Heart right ventricle (tissue), 16 donors: ENCODE results near the gene BLTP3B. TPM values are rescaled to one million over a fixed set of nuclear protein-coding genes. Genes with fewer than 3 reads are reported as not detected.

Experiments used
- ATAC-seq, 8 donors: fragments of 200-7000 bp; cut with Tn5 transposase; one replicate each; pipeline ENCODE4 v1.9.1; 2020; ENCODE audit warnings: mild to moderate bottlenecking in 8 of 8, moderate library complexity in 8 of 8, moderate number of reproducible peaks in 1 of 8
- DNase-seq, 2 donors: peaks; one replicate each; pipeline ENCODE4 v3.0.0-alpha.2; 2020
- H3K27ac ChIP-seq, 10 donors: fragments of 200-600 bp; sonication (generic) in 2 of 10; one replicate each; pipeline versions ENCODE4 v1.5.0 to v1.8.0; 2020 to 2022; ENCODE audit warnings: mild to moderate bottlenecking in 3 of 10
- H3K27me3 ChIP-seq, 7 donors: fragments of 200-600 bp; one replicate each; pipeline ENCODE4 v1.8.0; 2021 to 2022; ENCODE audit warnings: mild to moderate bottlenecking in 2 of 7
- H3K36me3 ChIP-seq, 9 donors: fragments of 200-600 bp; sonication (generic) in 1 of 9; one replicate each; pipeline versions ENCODE4 v1.5.0 to v1.8.0; 2020 to 2022; ENCODE audit warnings: mild to moderate bottlenecking in 2 of 9
- H3K4me1 ChIP-seq, 9 donors: fragments of 200-600 bp; sonication (generic) in 1 of 9; one replicate each; pipeline versions ENCODE4 v1.5.0 to v1.8.0; 2020 to 2022; ENCODE audit warnings: mild to moderate bottlenecking in 4 of 9
- H3K4me3 ChIP-seq, 10 donors: fragments of 200-600 bp; sonication (generic) in 2 of 10; one replicate each; pipeline versions ENCODE4 v1.5.0 to v1.8.0; 2020 to 2022; ENCODE audit warnings: mild to moderate bottlenecking in 7 of 10, moderate library complexity in 2 of 10
- H3K9me3 ChIP-seq, 11 donors: fragments of 200-600 bp in 10 of 11; sonication (generic) in 2 of 11; one replicate each; pipeline versions ENCODE4 v1.5.0 to v1.8.0; 2013 to 2022; ENCODE audit warnings: mild to moderate bottlenecking in 2 of 11, control low read depth in 1 of 11, moderate library complexity in 1 of 11
- WGBS, 2 donors: extraction: QIAGEN DNeasy Blood & Tissue Kit; methylation state at CpG; one replicate each; pipeline ENCODE4 v1.1.7; 2013; ENCODE audit warnings: inconsistent platforms in 1 of 2; 5-methylcytosine and 5-hydroxymethylcytosine counted together
- intact Hi-C, 10 donors: fragments of 100-400 bp; cut with DNase I; formaldehyde crosslinking; loops; one replicate each; pipeline versions ENCODE4 v1.11.1 to v1.14.2; 2022
- polyA plus RNA-seq, 2 donors: library from polyadenylated mRNA; stranded (reverse); fragments of 200-250 nt; gene quantifications; one replicate each; pipeline ENCODE4 v1.2.3, GENCODE V29; 2013
- total RNA-seq, 10 donors: library from RNA; stranded (reverse); fragmentation: NEBNext Ultra II Directional in 3 of 10; extraction: Animal tissue kit (Norgen Biotek cat#: 25700) in 3 of 10; gene quantifications; one replicate each; pipeline versions ENCODE4 v1.2.1 to v1.2.4, GENCODE V29; 2021 to 2023
- TF ChIP-seq, protein P1 (sequence below), 9 donors: fragments of 200-600 bp; sonication (generic) in 2 of 9; IDR thresholded peaks; one replicate each; pipeline versions ENCODE4 v1.5.0 to v1.8.0; 2021 to 2022; ENCODE audit warnings: antibody characterized with exemption in 9 of 9, mild to moderate bottlenecking in 5 of 9, moderate library complexity in 1 of 9
- donor health status: Arrhythmogenic right ventricular cardiomyopathy.
- donor health status: ischemic (EF 13 %, LVEDD 7.1; RV severe dilation, severe dysfunction).
- donor health status: healthy with polysubstance abuse.
- donor health status: DM: no; HTN: yes; CAD: no.
- donor health status: DM: no; HTN: no; CAD: no.
- donor health status: ischemic (EF 25% LVEDD 6.9; RV normal size, moderate dysfunction).
- donor health status: ischemic (EF 25% LVEDD 5.7; RV mildly dilated, moderate dysfunction).
- donor health status: healthy.
- donor health status: DM: yes; HTN: yes; CAD: no.
- donor health status: Ischemic cardiomyopathy.
- donor health status: ischemic (EF 35%, LVEDD 5.7; RV mildly dilated, moderate dysfunction).
- donor health status: nonischemic (EF 11% LVEDD 7.7; RV severe dilation, severe dysfunction).
- donor health status: DM: yes; HTN: yes; CAD: no.
- donor health status: PGD.
- donor health status: ischemic (EF 29% LVEDD 5.4; RV normal size, mild dysfunction).
- donor health status: nonischemic (EF 23%, LVEDD 6.1; RV moderate dilation, normal function).

BLTP3B gene
- total and polyA plus RNA-seq, 12 donors, result 6.0 to 18.0 (median 14.5) TPM

- intact Hi-C loops, result no loop called here
- Histone ChIP-seq H3K9me3 (no peaks in the 10 kb centered on the region), H3K4me1 (peaks cover 0 to 19% (median 3%) of the 10 kb centered on the region in 9 donors), H3K27ac (no peak overlapping the region), H3K27me3 (no peaks in the 10 kb centered on the region), H3K4me3 (no peak overlapping the region), H3K36me3 (no peaks in the 10 kb centered on the region)
- WGBS, 2 donors, result 42 to 60% methylated on average over 5 of the region's 5 CpGs
- TF ChIP-seq, protein P1, sequence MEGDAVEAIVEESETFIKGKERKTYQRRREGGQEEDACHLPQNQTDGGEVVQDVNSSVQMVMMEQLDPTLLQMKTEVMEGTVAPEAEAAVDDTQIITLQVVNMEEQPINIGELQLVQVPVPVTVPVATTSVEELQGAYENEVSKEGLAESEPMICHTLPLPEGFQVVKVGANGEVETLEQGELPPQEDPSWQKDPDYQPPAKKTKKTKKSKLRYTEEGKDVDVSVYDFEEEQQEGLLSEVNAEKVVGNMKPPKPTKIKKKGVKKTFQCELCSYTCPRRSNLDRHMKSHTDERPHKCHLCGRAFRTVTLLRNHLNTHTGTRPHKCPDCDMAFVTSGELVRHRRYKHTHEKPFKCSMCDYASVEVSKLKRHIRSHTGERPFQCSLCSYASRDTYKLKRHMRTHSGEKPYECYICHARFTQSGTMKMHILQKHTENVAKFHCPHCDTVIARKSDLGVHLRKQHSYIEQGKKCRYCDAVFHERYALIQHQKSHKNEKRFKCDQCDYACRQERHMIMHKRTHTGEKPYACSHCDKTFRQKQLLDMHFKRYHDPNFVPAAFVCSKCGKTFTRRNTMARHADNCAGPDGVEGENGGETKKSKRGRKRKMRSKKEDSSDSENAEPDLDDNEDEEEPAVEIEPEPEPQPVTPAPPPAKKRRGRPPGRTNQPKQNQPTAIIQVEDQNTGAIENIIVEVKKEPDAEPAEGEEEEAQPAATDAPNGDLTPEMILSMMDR (IDR thresholded peaks at IDR 0.05), result no peak
- DNase-seq, result no peak
- ATAC-seq, result peak in 5 of 8 donors; percentile 12 to 64 (median 14)
Measured at GRCh38 chr12:100187068-100187467, 44.4 kb upstream of the BLTP3B start.

DNA sequence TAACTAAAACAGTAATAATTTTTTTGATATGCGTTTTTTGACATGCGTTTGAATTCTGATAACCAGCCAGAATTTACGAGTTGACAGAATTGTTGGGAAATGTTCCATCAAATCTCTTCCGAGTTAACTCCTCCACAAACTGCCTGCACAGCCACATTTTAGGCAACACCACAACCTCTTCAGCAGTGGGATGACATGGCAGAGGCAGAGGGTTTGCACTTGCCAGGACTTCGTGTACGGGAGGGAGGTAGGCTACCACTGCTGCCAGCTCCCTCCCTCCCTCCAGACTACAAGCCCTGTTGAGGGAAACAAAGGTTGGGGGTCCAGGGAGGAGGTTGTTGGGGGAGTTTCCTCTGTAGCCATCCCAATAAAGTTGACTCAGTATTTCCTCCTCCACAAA, 43.4 kb upstream of the BLTP3B start:
- TF ChIP-seq, protein P1 (IDR thresholded peaks at IDR 0.05), result no peak
- intact Hi-C loops, result no loop called here
- peak overlapping the region in 3 of 10 donors; percentile 23 to 46 (median 44) for H3K27ac ChIP-seq

GRCh38 chr12:100185361-100185894, 42.8 kb upstream of the BLTP3B start:
- peak in 2 of 8 donors; percentile 13 to 27 for ATAC-seq
- intact Hi-C loops, result no loop called here
- peak overlapping the region in 4 of 10 donors; percentile 16 to 46 (median 34) for H3K27ac ChIP-seq
- no peaks in the 10 kb centered on the region for H3K9me3 ChIP-seq
- no peak for DNase-seq
- H3K4me3 ChIP-seq, result peak overlapping the region in 1 of 10 donors; percentile 3
- H3K4me1 ChIP-seq, result peaks cover 0 to 19% (median 3%) of the 10 kb centered on the region in 9 donors
- no peaks in the 10 kb centered on the region for H3K27me3 ChIP-seq
- TF ChIP-seq, protein P1 (IDR thresholded peaks at IDR 0.05), result no peak
- H3K36me3 ChIP-seq, result no peaks in the 10 kb centered on the region
- 68 to 72% methylated on average over 5 of the region's 5 CpGs for WGBS, 2 donors

More for the DNA sequence above, 43.4 kb upstream of the BLTP3B start:
- peaks cover 0 to 19% (median 3%) of the 10 kb centered on the region in 9 donors for H3K4me1 ChIP-seq
- peak overlapping the region in 1 of 10 donors; percentile 3 for H3K4me3 ChIP-seq
- WGBS, 2 donors, result 40 to 52% methylated on average over 6 of the region's 6 CpGs
- H3K36me3 ChIP-seq, result no peaks in the 10 kb centered on the region
- DNase-seq, result no peak
- no peaks in the 10 kb centered on the region for H3K27me3 ChIP-seq
- H3K9me3 ChIP-seq, result no peaks in the 10 kb centered on the region
- peak in 2 of 8 donors; percentile 31 to 36 for ATAC-seq

- TF ChIP-seq, protein P1 (IDR thresholded peaks at IDR 0.05), result no peak
- DNase-seq, result no peak
- Histone ChIP-seq H3K4me1 (peaks cover 0 to 19% (median 3%) of the 10 kb centered on the region in 9 donors), H3K9me3 (no peaks in the 10 kb centered on the region), H3K27ac (peak overlapping the region in 1 of 10 donors; percentile 16), H3K27me3 (no peaks in the 10 kb centered on the region), H3K4me3 (no peak overlapping the region), H3K36me3 (no peaks in the 10 kb centered on the region)
- no peak for ATAC-seq
- WGBS, 2 donors, result 93% methylated on average over 8 of the region's 8 CpGs
- intact Hi-C loops, result no loop called here
Measured at GRCh38 chr12:100184549-100185145, 42.0 kb upstream of the BLTP3B start.
